Activated CD8-positive, alpha-beta T cell treated with anti-CD3 and anti-CD28 coated beads, Interleukin-2, amount 10 ng/mL, durations not matched to agents 7 days and 5 days (primary cell): ENCODE data around the gene PRKCSH. TPM values are rescaled to one million over a fixed set of nuclear protein-coding genes. Genes with fewer than 3 reads are reported as not detected.
"Not testable (repeated sequence)": the region's sequence is repeated elsewhere in the genome, so short reads cannot be mapped to it uniquely, and the experiment has no call there.

Source experiments
- ATAC-seq: fragments of 150-1000 bp; cut with Tn5 transposase; one replicate; pipeline ENCODE4 v1.10.0; 2021; ENCODE audit warnings: moderate library complexity
- CTCF ChIA-PET: fragments of 350-600 bp; sonication (Branson Sonifier 250); formaldehyde crosslinking; loops from one replicate; lab custom pipeline; 2021; ENCODE audit warnings: antibody characterized with exemption; lab: Charles Lee
- POLR2A ChIA-PET: fragments of 350-600 bp; sonication (Branson Sonifier 250); formaldehyde crosslinking; loops from one replicate; lab custom pipeline; 2021; ENCODE audit warnings: antibody characterized with exemption; lab: Charles Lee
- DNase-seq: peaks from one replicate; pipeline ENCODE4 v3.0.0-alpha.2; 2020
- H3K27ac Mint-ChIP-seq: one replicate; pipeline ENCODE4 v1.8.0; 2021; ENCODE audit warnings: mild to moderate bottlenecking, mixed read lengths
- H3K27me3 Mint-ChIP-seq: one replicate; pipeline ENCODE4 v1.8.0; 2021; ENCODE audit warnings: low read depth, mixed read lengths
- H3K36me3 Mint-ChIP-seq: one replicate; pipeline ENCODE4 v1.8.0; 2021; ENCODE audit warnings: low read depth, mixed read lengths
- H3K4me1 Mint-ChIP-seq: one replicate; pipeline ENCODE4 v1.8.0; 2021; ENCODE audit warnings: low read depth, mixed read lengths
- H3K4me3 Mint-ChIP-seq: one replicate; pipeline ENCODE4 v1.8.0; 2021; ENCODE audit warnings: mild to moderate bottlenecking, mixed read lengths
- H3K9me3 Mint-ChIP-seq: one replicate; pipeline ENCODE4 v1.8.0; 2022; ENCODE audit warnings: mixed read lengths; ENCODE audit not compliant: insufficient read depth
- total RNA-seq, 2 experiments: library from RNA; stranded (reverse); gene quantifications; one replicate each; pipeline ENCODE4 v1.2.3, GENCODE V29; 2021

The PRKCSH gene
- total RNA-seq, 2 experiments from 2014 or later = 285 to 302 TPM

DNA sequence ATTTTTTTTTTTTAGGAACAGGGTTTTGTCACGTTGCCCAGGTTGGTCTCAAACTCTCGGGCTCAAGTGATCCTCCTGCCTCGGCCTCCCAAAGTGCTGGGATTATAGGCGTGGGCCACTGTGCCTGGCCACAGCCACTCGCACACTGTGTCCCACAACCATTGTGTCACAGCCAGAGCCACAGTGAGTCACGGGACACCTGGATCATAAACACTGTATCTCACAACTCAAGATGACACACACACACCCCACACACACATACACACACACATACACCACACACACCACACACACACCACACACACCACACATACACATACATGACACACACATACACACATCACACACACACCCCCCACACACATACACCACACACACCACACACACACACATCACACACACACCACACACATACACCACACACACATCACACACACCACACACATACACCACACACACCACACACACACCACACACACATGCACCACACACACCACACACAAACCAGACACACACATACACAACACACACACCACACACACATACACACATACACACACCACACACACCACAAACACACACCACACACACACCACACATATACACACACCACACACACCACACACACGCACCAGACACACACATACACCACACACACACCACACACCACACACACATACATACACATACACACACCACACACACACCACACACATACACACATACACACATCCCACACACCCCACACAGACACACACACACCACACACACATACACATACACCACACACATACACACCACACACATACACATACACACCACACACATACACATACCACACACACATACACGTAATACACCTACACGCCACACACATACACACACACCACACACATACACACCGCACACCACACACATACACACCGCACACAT lies 29.2 kb downstream of the PRKCSH start:
- Mint-ChIP-seq H3K4me1 (no peaks in the 10 kb centered on the region), H3K27ac (no peak overlapping the region), H3K27me3 (peaks cover 10% of the 10 kb centered on the region), H3K9me3 (no peaks in the 10 kb centered on the region), H3K36me3 (no peaks in the 10 kb centered on the region), H3K4me3 (no peak overlapping the region)
- no peak for ATAC-seq
- DNase-seq = no peak
- POLR2A ChIA-PET = no interaction called here
- CTCF ChIA-PET = no interaction called here

DNA sequence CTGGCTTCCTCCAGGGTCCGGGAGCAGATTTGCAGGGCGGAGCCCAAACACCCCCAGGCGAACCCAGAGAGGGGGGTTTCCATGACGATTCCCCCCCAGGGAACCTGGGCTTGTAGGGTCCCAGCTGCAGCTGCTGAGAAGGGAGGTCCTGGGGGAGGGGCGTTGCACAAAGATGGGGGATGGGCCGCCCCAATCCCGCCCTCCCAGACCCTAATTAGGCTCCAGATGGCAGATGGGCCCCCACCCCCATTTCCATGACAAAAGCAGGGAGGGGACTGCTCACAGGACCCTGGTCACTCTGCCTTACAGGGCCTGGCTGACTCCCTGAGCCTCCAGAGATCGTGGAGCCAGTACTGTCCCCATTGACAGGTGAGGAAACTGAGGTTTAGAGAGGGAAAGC lies 30.2 kb downstream of the PRKCSH start:
- peaks cover 1% of the 10 kb centered on the region for H3K27me3 Mint-ChIP-seq
- no peak overlapping the region for H3K4me3 Mint-ChIP-seq
- H3K9me3 Mint-ChIP-seq = no peaks in the 10 kb centered on the region
- ChIA-PET CTCF (no interaction called here), POLR2A (no interaction called here)
- H3K4me1 Mint-ChIP-seq = no peaks in the 10 kb centered on the region
- DNase-seq (no peak), ATAC-seq (no peak)
- H3K36me3 Mint-ChIP-seq = no peaks in the 10 kb centered on the region
- no peak overlapping the region for H3K27ac Mint-ChIP-seq

DNA sequence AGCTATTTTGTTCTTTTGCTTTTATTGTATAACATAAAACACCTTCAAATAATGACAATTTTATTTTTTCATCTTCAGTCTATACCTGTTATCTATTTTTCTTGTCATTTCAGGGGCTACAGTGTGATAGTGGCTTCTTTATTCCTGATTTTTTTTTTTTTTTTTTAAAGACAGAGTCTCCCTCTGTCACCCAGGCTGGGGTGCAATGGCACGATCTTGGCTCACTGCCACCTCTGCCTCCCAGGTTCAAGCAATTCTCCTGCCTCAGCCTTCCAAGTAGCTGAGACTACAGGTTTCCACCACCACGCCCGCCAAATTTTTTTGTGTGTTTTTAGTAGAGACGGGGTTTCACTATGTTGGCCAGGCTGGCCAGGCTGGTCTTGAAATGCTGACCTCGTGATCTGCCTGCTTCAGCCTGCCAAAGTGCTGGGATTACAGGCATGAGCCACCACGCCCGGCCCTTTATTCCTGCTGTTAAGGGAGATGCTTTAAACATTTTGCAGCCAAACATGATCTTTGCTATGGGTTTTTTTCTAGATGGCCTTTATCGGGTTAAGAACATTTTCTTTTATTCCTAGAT lies 32.9 kb downstream of the PRKCSH start:
- H3K4me1 Mint-ChIP-seq, H3K27ac Mint-ChIP-seq, H3K4me3 Mint-ChIP-seq, ATAC-seq, H3K9me3 Mint-ChIP-seq, DNase-seq, H3K36me3 Mint-ChIP-seq, H3K27me3 Mint-ChIP-seq: not testable (repeated sequence)
- ChIA-PET CTCF (interaction anchor here (1.0 to 1.8 kb wide), 3 partner anchors 33 to 87 kb away, joined by 3 to 7 read pairs (median 4); partner anchors contain the start of gene PRKCSH), POLR2A (interaction anchor here (0.7 kb wide), 1 partner anchor 595 kb away, joined by 5 read pairs; no protein-coding TSS in a partner anchor)

DNA sequence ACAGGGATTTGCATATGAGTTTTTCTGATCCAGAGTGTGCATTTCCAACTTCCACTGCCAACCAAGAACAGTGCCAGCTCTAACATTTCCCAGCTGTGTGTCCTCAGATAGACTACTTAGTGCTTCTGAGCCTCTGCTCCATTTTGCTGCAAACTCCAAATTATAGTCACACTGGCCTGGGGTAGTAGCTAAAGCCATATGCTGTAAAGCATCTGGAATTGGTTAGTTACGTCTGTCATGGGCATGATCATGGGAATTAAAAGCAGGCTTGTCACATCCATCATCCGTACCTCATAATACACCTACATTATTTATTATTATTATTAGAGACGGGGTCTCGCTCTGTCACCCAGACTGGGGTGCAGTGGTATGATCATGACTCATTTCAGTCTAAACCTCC lies 38.3 kb downstream of the PRKCSH start:
- POLR2A ChIA-PET = no interaction called here
- H3K27me3 Mint-ChIP-seq = peaks cover 23% of the 10 kb centered on the region

DNA sequence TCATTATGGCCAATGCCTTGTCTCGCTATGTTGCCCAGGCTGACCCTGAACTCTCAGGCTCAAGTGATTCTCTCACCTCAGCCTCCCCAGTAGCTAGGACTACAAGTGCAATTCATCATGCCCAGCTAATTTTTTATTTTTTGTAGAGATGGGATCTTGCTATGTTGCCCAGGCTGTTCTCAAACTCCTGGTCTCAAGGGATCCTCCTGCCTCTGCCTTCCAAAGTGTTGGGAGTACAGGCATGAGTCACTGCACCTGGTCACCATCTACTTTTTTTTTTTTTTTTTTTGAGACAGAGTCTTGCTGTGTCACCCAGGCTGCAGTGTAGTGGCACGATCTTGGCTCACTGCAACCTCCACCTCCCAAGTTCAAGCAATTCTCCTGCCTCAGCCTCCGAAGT lies 39.9 kb downstream of the PRKCSH start:
- peaks cover 29% of the 10 kb centered on the region for H3K27me3 Mint-ChIP-seq
- H3K36me3 Mint-ChIP-seq, POLR2A ChIA-PET, H3K9me3 Mint-ChIP-seq, CTCF ChIA-PET, H3K27ac Mint-ChIP-seq, H3K4me3 Mint-ChIP-seq, ATAC-seq, DNase-seq, H3K4me1 Mint-ChIP-seq: not testable (repeated sequence)

More for the DNA sequence above, 38.3 kb downstream of the PRKCSH start:
- Mint-ChIP-seq H3K4me3 (no peak overlapping the region), H3K27ac (no peak overlapping the region), H3K4me1 (no peaks in the 10 kb centered on the region), H3K36me3 (no peaks in the 10 kb centered on the region), H3K9me3 (no peaks in the 10 kb centered on the region)
- CTCF ChIA-PET = interaction anchor here (0.9 to 1.7 kb wide), 2 partner anchors 9 to 93 kb away, joined by 3 to 5 read pairs; no protein-coding TSS in a partner anchor
- DNase-seq (no peak), ATAC-seq (no peak)

DNA sequence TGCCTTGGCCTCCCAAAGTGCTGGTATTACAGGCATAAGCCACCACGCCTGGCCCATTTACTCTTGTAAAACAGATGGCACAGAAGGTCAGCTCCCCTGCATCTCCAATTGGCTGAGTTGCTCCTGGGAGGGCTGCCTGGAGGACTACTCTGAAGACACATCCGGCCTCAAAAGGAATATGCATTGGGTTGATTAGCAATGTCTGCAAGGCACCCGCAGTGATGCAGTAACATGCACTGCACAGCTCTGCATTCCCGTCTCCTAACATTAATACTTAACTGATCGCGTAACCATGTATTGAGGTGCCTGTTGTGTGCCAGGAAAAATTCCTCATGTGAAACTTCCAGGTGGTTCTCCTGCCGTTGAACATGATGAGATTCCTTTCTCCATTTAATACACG lies 40.4 kb downstream of the PRKCSH start:
- DNase-seq (no peak), ATAC-seq (no peak)
- H3K4me3 Mint-ChIP-seq = no peak overlapping the region
- H3K9me3 Mint-ChIP-seq = no peaks in the 10 kb centered on the region
- peaks cover 29% of the 10 kb centered on the region for H3K27me3 Mint-ChIP-seq
- H3K36me3 Mint-ChIP-seq = no peaks in the 10 kb centered on the region
- peaks cover 5% of the 10 kb centered on the region for H3K4me1 Mint-ChIP-seq
- CTCF ChIA-PET = no interaction called here
- POLR2A ChIA-PET = no interaction called here
- H3K27ac Mint-ChIP-seq = no peak overlapping the region

DNA sequence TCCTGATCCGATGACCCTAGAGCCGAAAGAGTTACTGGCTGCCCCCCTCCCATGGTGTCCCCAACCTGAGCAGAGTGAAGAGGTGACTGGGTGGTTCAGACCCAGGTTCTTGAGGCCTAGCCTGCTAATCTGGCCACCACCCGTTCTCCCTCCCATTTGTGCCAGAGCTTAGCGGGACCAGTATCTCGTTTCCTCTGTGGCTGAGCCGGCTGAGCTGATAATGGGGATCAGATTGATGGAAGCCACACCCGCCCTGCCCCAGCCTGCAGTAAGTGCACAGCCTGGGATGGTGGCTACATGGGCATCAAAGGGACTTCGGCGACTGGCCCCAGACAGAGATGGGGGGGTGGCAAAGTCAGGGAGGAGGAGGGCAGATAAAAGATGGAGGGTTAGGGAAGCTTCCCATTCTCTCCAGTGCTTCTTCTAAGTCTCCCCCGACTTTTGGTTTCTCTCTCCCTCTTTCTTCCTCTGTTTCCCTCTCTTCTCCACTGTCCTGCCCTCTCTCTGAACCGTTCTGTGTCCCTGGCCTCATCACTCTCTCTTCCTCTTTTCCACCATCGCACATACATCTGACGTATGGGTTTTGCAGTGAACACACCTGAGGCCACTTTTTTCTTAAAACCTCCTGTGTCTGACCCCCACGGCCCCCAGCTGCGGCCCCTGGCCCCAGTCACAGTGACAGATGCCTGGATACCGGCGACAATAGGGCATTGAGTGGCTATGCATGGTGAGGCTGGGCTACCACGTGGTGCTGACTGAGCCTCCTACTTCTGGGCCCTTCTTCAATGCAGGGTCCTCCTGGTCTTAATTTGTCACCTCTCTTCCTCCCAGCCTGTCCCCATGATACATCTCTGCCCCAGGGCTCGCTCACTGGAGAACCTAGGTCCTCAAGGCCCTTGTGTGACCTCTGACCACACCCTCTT lies 43.0 kb downstream of the PRKCSH start:
- ChIA-PET POLR2A (no interaction called here), CTCF (no interaction called here)
- peaks cover 24% of the 10 kb centered on the region for H3K4me1 Mint-ChIP-seq
- no peak for ATAC-seq
- no peak for DNase-seq
- peaks cover 34% of the 10 kb centered on the region for H3K27me3 Mint-ChIP-seq
- H3K9me3 Mint-ChIP-seq = no peaks in the 10 kb centered on the region
- H3K4me3 Mint-ChIP-seq = no peak overlapping the region
- no peak overlapping the region for H3K27ac Mint-ChIP-seq
- peaks cover 3% of the 10 kb centered on the region for H3K36me3 Mint-ChIP-seq

DNA sequence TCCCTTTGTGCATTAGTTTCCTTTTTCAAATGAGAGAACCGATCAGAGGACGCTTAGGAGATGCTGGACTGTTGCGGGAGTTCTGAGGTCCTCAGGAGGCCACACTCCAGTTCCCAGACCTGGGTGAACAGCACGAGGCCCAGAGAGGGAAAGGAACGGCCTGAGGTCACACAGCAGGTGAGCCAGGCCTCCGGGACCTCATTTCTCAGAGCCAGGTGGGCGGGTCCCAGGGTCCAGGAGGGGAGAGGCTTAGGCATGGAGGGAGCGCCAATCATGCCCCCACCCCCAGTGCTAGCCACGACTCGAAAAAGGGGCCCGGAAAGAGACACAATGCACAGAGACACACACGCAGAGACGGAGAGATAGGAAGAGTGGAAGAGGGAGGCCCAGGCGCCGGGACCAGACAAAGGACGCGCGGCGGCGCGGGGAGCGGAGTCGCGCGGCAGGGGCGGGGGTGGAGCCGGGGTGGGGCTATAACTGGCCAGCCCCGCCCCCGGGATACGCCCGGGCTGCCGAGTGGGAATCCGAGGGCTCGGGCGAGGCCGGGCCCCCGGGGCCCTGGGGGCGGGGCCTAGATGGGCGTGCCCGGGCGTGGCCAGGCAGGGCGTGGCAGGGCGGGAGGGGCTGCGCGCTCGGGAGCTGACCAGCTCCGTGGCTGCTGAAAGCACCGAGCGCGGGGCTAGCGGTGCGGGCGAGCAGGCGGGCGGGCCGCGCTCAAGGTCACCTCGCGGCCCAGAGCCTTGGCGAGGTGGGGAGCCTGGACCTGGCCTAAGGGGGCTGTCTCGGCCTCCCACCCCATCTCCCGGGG lies 43.9 kb downstream of the PRKCSH start:
- Mint-ChIP-seq H3K36me3 (peaks cover 6% of the 10 kb centered on the region), H3K4me3 (no peak overlapping the region), H3K9me3 (no peaks in the 10 kb centered on the region), H3K27ac (no peak overlapping the region), H3K27me3 (peaks cover 34% of the 10 kb centered on the region), H3K4me1 (peaks cover 28% of the 10 kb centered on the region)
- ATAC-seq = no peak
- ChIA-PET CTCF (no interaction called here), POLR2A (no interaction called here)
- DNase-seq = peak; percentile 39

DNA sequence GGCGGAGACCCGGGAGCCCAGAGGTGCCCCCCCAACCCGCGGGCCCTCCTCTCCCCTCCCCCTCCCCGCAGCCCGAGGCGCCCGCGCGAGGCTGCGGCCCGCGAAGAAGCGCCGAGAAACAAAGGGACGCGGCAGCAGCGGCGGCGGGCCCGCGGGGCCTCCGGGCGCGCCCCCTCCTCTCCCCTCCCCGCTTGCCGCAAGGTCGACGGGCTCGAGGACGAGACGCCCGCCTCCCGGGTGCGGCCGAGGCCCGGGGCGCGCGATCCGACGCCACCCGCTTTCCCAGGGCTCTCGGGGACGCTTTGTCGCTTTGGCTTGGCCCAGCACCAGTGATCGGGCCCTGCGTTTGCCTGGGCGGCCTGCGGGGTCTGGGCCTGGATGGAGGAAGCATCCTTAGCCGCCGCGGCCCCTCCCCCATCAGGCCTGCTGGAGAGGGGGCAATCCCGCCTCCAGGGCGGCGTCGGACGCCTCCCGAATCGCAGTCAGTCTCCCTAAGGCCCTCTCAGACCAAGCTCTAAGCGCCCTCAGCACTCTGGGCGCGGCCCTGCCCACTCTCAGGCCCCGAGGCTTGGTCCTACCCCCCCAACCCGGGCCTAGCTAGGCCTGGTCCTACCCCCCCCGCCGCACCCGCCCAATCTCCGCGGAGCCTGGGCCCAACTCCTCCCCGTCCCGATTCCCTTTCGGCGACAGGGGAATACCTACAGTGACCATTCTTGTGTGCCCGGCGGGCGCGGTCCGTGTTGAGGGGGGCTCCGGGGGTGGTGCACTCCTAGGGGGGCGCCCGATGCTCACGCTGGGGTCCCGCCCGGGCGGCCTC lies 44.7 kb downstream of the PRKCSH start:
- H3K36me3 Mint-ChIP-seq = peaks cover 6% of the 10 kb centered on the region
- no peak overlapping the region for H3K4me3 Mint-ChIP-seq
- H3K4me1 Mint-ChIP-seq = peaks cover 28% of the 10 kb centered on the region
- ChIA-PET POLR2A (no interaction called here), CTCF (interaction anchor here (1.2 to 1.5 kb wide), 2 partner anchors 99 to 105 kb away, joined by 3 to 6 read pairs; partner anchors contain the start of gene SWSAP1)
- H3K9me3 Mint-ChIP-seq = no peaks in the 10 kb centered on the region
- no peak overlapping the region for H3K27ac Mint-ChIP-seq
- peaks cover 34% of the 10 kb centered on the region for H3K27me3 Mint-ChIP-seq
- DNase-seq (no peak), ATAC-seq (no peak)

DNA sequence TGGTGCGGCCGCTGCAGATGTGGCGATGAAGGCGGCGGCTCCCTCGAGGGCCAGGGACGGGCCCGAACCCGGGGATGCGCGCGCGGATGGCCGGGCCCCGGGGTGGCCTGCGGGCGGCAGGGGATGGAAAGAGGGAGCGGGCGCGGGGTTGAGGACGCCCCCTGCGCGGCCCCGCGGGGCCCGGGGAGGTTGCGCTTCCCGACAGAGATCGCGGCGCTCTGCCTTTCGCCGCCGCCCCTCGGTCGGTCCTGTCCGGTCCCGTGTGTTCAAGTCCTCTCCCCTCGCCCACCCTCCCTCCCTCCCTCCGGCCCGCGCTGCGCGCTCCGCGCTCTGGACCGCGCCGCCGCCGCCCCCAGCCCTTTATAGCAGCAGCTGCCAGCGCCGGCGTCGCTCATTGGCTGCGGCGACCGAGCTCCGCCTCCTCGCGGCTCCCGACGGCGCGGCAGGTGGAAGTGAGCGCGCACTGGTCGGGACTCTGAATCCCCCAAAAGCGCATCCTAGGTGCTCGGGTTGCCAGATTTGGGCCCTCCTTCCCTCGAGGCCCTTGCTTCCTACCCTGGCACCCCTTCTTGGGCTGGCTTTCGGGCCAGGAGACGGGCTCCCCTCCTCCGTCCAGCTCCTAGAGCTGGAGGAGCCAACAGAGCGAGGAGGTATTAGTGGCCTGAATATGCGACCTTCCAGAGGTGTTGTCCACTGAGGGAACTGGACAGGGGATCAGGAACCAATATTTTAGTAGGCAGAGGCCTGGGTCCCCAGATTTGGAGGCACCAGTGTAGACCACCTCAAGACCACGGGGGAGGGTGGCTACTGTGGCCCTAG lies 45.5 kb downstream of the PRKCSH start, which contains the start of gene ELAVL3:
ELAVL3 (minus strand) TSS at position 332 of the 819 bp plus-strand sequence. CDS start 438 bp downstream, outside the sequence.
- Mint-ChIP-seq H3K27ac (no peak within 1 kb of the TSS), H3K27me3 (peaks cover 34% of the 10 kb centered on the region)

More for the DNA sequence above, 45.5 kb downstream of the PRKCSH start, which contains the start of gene ELAVL3:
- CTCF ChIA-PET = interaction anchor here (1.2 to 2.4 kb wide), 3 partner anchors 100 to 106 kb away, joined by 3 to 35 read pairs (median 6); partner anchors contain the start of gene SWSAP1
- no peak for DNase-seq
- peaks cover 28% of the 10 kb centered on the region for H3K4me1 Mint-ChIP-seq
- peak within 1 kb of the TSS; percentile 70 for H3K4me3 Mint-ChIP-seq
- POLR2A ChIA-PET = no interaction called here
- H3K36me3 Mint-ChIP-seq = peaks cover 6% of the 10 kb centered on the region
- no peak for ATAC-seq
- H3K9me3 Mint-ChIP-seq = no peaks in the 10 kb centered on the region
